NCI-H2196 (cell line): Measurements from ENCODE around the gene TRNAU1AP.

Source experiments
- DNase-seq: peaks from one replicate; lab custom pipeline; 2025; ENCODE audit not compliant: unreplicated experiment; lab: John Stamatoyannopoulos, UW

Gene TRNAU1AP

DNA sequence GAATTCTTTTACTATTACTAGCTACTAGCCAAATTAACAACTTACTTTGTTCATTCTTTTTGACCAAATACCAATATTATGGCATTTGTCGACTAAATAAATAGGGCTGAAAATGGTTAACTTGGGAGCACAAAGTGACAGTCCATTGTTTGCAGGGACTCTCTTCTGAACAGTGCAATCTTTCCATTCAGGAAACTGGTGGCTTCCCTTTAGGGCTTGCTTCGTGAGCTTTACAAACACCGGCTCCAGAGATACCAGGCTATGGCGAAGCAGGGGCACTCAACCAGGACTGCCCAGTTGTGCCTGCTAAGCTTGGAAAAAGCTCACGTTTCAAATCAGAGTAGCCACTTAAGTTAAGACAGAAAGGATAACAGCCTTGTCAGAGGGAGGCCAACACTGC lies 51.5 kb downstream of the TRNAU1AP start:
- DNase-seq = no peak

DNA sequence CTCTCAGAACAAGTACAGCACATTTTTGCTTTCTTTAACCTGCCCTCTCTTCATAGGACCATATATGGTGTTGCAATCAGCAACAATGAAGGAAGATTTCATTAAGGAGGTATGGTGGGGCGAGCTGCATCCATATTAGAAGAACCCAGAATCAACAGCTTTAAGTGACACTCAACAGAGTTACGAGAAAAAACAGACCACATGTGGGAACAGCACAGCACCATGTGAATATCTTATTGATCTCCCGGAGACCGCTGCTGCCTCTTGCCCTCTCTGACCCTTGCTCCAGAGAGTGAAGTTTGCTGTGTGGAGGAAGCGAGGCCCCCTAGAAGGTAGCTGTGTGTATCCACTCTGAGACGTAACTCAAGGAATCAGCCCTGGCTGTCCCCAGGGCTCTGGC lies 52.1 kb downstream of the TRNAU1AP start:
- DNase-seq = no peak

DNA sequence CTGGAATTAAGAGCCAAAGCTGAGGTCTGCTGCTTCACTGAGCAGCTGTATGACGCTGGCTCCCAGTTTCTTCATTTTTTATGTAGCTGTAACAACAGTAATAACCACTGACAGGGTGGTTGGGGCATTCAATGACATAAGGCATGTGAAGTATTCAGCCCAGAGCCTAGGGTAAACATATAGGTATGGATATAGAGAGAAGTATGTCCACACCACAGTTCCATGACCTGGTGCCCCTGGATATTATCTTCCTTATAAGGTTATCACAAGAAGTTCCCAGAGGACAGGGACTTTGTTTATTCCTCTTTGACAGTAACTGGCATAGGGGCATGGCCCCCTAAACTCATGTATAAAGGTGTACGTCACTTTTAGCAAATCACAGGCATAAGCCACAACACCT lies 53.9 kb downstream of the TRNAU1AP start:
- no peak for DNase-seq

DNA sequence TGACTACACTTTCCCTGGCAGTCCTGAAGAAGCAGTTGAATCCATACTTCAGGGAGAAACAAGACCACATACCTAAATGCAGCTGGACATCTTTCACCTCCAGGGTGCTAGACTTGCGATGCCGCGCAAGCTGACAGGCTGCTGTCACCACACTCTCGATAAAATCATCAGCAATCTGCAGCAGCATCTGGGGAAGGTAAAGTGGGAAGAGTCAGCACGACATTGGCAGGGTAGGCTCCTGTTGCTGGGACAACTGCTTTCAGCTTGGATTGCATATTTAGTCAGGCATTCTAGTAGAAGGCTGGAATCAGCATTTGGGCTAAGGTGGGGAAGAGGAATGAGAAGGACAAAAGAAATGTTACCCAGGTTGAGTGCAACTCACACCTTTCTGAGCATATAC lies 60.3 kb downstream of the TRNAU1AP start:
- DNase-seq = no peak
